ENCODE measurements around the gene CYP2J2.
A peak's percentile ranks its signal among the peaks of the same experiment; 100 is the strongest.

- peak; percentile 51 to 90 (median 81) for TF ChIP-seq CTCF (IDR thresholded peaks at IDR 0.05 in 4 of 5, conservative IDR thresholded peaks at IDR 0.05 in 1 of 5)
- no peak for TF ChIP-seq POLR2A (IDR thresholded peaks at IDR 0.05)
Observed at GRCh38 chr1:59971464-59971911, 44.9 kb upstream of the CYP2J2 start.
